DMS 273 (cell line): ENCODE data around the gene DENND1B.

Experiments used
- DNase-seq: peaks from one replicate; lab custom pipeline; 2025; ENCODE audit not compliant: unreplicated experiment; lab: John Stamatoyannopoulos, UW

The DENND1B gene

GRCh38 chr1:197471248-197471985 lies 303.9 kb downstream of the DENND1B start:
- DNase-seq, result peak; percentile 75

GRCh38 chr1:197470330-197470729 lies 304.9 kb downstream of the DENND1B start:
- no peak for DNase-seq

- DNase-seq, result no peak
These were observed 305.6 kb downstream of the DENND1B start for GRCh38 chr1:197469620-197470210.

- DNase-seq, result no peak
These were observed 306.6 kb downstream of the DENND1B start for GRCh38 chr1:197468543-197469175.

- no peak for DNase-seq
These were observed 307.4 kb downstream of the DENND1B start for GRCh38 chr1:197467881-197468280.

- no peak for DNase-seq
These were observed 308.5 kb downstream of the DENND1B start for GRCh38 chr1:197466813-197467212.

GRCh38 chr1:197465528-197466327 lies 309.6 kb downstream of the DENND1B start:
- DNase-seq, result peak; percentile 27

- peak; percentile 65 for DNase-seq
These were observed 311.2 kb downstream of the DENND1B start for GRCh38 chr1:197464044-197464443.

GRCh38 chr1:197463142-197463541 lies 312.1 kb downstream of the DENND1B start:
- no peak for DNase-seq

GRCh38 chr1:197462539-197462938 lies 312.7 kb downstream of the DENND1B start:
- no peak for DNase-seq
